Measurements from ENCODE around the gene ATP2A3. TPM values are rescaled to one million over a fixed set of nuclear protein-coding genes. Genes with fewer than 3 reads are reported as not detected.

ATP2A3 gene
- total RNA-seq, 1 donor, result 2.3 TPM

- no peak for DNase-seq (ENCODE audit: low read depth)
- H3K4me3 ChIP-seq (ENCODE audit: low read depth, low read length), result no peak overlapping the region
- no peak for TF ChIP-seq CTCF (IDR thresholded peaks at IDR 0.05; ENCODE audit: insufficient read depth, low read length)
These were observed 14.4 kb upstream of the ATP2A3 start for GRCh38 chr17:3978421-3979289.

GRCh38 chr17:3977387-3977786 is 13.2 kb upstream of the ATP2A3 start:
- H3K4me3 ChIP-seq (ENCODE audit: low read depth, low read length), result no peak overlapping the region
- no peak for DNase-seq (ENCODE audit: low read depth)
- no peak for TF ChIP-seq CTCF (IDR thresholded peaks at IDR 0.05; ENCODE audit: insufficient read depth, low read length)

- no peak for TF ChIP-seq CTCF (IDR thresholded peaks at IDR 0.05; ENCODE audit: insufficient read depth, low read length)
- no peak for DNase-seq (ENCODE audit: low read depth)
- H3K4me3 ChIP-seq (ENCODE audit: low read depth, low read length), result no peak overlapping the region
These were observed 12.5 kb upstream of the ATP2A3 start for GRCh38 chr17:3976675-3977171.

- no peak for TF ChIP-seq CTCF (IDR thresholded peaks at IDR 0.05; ENCODE audit: insufficient read depth, low read length)
- no peak for DNase-seq (ENCODE audit: low read depth)
- H3K4me3 ChIP-seq (ENCODE audit: low read depth, low read length), result no peak overlapping the region
These were observed 10.7 kb upstream of the ATP2A3 start for GRCh38 chr17:3974980-3975379.

GRCh38 chr17:3974138-3974687 is 10.0 kb upstream of the ATP2A3 start:
- no peak for TF ChIP-seq CTCF (IDR thresholded peaks at IDR 0.05; ENCODE audit: insufficient read depth, low read length)
- DNase-seq (ENCODE audit: low read depth), result no peak
- no peak overlapping the region for H3K4me3 ChIP-seq (ENCODE audit: low read depth, low read length)

GRCh38 chr17:3973495-3974137 is 9.4 kb upstream of the ATP2A3 start:
- no peak for DNase-seq (ENCODE audit: low read depth)
- no peak for TF ChIP-seq CTCF (IDR thresholded peaks at IDR 0.05; ENCODE audit: insufficient read depth, low read length)

More at GRCh38 chr17:3973495-3974137, 9.4 kb upstream of the ATP2A3 start:
- no peak overlapping the region for H3K4me3 ChIP-seq (ENCODE audit: low read depth, low read length)

All from fibroblast of the aortic adventitia (primary cell).